ENCODE results near the gene LRRC52. TPM values are rescaled to one million over a fixed set of nuclear protein-coding genes. Genes with fewer than 3 reads are reported as not detected.

The LRRC52 gene
- total RNA-seq, 6 experiments from 2014 or later, result not detected

DNA sequence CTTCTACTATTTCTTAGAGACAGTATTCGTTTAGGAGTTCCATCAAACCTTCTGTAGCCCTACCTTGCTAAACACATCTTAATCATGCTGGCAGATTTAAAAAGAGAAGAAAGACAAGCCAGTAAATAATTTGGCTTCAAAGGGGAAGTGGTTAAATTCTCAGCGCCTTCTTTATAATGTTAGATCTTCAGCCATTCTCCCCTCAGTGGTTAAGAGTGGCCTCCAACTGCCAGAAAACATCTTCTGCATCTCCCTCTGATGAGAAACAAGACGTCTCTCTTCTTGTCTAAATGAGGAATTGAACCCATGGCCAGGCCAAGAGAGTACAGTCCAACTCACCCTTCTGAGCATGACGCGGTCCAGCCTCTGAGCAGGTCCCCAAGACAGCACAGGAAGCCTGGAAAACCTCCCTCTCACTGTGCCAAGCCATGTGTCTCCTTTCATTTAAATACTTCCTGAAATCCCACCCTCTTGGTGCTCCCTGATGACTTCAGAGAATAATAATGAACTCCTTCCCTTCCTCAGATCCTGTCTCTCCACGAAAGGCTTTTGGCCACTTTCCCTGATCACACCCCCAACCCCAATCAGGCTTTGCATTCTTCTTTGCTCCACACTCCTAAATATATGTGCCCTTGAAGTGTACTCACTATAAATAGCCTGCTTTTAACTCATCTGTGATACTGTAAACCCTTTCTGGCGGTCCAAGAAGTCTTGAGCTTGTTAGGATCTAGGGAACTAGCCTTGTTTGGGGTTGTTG, 16.4 kb upstream of the LRRC52 start:
- no peak overlapping the region for H3K4me3 Mint-ChIP-seq
- TF ChIP-seq, protein P1, sequence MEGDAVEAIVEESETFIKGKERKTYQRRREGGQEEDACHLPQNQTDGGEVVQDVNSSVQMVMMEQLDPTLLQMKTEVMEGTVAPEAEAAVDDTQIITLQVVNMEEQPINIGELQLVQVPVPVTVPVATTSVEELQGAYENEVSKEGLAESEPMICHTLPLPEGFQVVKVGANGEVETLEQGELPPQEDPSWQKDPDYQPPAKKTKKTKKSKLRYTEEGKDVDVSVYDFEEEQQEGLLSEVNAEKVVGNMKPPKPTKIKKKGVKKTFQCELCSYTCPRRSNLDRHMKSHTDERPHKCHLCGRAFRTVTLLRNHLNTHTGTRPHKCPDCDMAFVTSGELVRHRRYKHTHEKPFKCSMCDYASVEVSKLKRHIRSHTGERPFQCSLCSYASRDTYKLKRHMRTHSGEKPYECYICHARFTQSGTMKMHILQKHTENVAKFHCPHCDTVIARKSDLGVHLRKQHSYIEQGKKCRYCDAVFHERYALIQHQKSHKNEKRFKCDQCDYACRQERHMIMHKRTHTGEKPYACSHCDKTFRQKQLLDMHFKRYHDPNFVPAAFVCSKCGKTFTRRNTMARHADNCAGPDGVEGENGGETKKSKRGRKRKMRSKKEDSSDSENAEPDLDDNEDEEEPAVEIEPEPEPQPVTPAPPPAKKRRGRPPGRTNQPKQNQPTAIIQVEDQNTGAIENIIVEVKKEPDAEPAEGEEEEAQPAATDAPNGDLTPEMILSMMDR (IDR thresholded peaks at IDR 0.05), result no peak
- DNase-seq, result no peak
- H3K36me3 Mint-ChIP-seq (ENCODE audit: low read depth), result no peaks in the 10 kb centered on the region
- H3K27me3 Mint-ChIP-seq (ENCODE audit: insufficient read depth), result peaks cover 2% of the 10 kb centered on the region; the same call in 1 of the 2 replicates
- peaks cover under 1% of the 10 kb centered on the region; the same call in 1 of the 2 replicates for H3K9me3 Mint-ChIP-seq
- H3K4me1 Mint-ChIP-seq (ENCODE audit: low read depth), result no peaks in the 10 kb centered on the region
- no peak overlapping the region for H3K27ac Mint-ChIP-seq

DNA sequence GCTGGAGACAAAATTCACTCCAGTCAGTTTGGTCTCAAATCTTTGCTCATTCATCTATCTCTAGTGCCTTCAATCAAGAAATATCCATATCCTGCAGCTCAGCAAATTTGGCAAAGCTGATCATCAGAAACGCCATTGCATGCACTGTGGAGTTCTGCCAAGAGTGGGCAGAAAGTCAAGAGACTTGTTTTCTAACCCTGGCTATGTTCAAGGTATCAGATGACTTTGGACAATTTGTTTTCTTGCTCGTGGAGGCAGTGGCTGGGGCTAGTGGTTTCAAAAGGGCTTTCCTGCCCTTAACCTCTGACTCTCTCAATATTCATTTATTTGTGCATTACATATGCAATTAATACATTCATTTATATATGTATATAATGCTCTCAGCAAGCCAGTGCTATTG, 12.8 kb upstream of the LRRC52 start:
- TF ChIP-seq, protein P1 (IDR thresholded peaks at IDR 0.05), result no peak
- H3K36me3 Mint-ChIP-seq (ENCODE audit: low read depth), result no peaks in the 10 kb centered on the region
- peaks cover 2% of the 10 kb centered on the region; the same call in 1 of the 2 replicates for H3K27me3 Mint-ChIP-seq (ENCODE audit: insufficient read depth)
- H3K9me3 Mint-ChIP-seq, result no peaks in the 10 kb centered on the region
- H3K27ac Mint-ChIP-seq, result no peak overlapping the region
- H3K4me1 Mint-ChIP-seq (ENCODE audit: low read depth), result no peaks in the 10 kb centered on the region
- DNase-seq, result no peak
- no peak overlapping the region for H3K4me3 Mint-ChIP-seq

DNA sequence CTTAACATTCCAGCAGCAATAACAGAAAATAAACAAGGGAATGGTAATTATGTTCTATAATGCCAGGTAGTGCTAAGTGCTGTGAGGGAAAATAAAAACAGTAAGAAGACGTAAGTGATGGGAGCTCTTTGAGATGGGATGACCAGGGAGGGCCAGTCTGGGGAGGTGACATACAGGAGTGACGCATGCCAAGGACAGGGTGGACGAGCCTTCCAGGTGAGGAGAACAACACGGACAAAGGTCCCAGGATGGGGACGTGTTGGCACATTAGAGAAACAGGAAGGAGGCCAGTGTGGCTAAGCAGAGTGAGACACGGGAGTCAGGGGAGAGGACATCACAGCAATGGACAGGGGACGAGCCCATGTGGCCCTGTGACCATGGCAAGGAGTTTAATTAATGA, 11.7 kb upstream of the LRRC52 start:
- H3K36me3 Mint-ChIP-seq (ENCODE audit: low read depth), result no peaks in the 10 kb centered on the region
- TF ChIP-seq, protein P1 (IDR thresholded peaks at IDR 0.05), result no peak
- no peak overlapping the region for H3K4me3 Mint-ChIP-seq
- peaks cover 2% of the 10 kb centered on the region for H3K27me3 Mint-ChIP-seq (ENCODE audit: insufficient read depth)
- DNase-seq, result no peak
- no peaks in the 10 kb centered on the region for H3K9me3 Mint-ChIP-seq
- H3K27ac Mint-ChIP-seq, result no peak overlapping the region
- no peaks in the 10 kb centered on the region for H3K4me1 Mint-ChIP-seq (ENCODE audit: low read depth)

DNA sequence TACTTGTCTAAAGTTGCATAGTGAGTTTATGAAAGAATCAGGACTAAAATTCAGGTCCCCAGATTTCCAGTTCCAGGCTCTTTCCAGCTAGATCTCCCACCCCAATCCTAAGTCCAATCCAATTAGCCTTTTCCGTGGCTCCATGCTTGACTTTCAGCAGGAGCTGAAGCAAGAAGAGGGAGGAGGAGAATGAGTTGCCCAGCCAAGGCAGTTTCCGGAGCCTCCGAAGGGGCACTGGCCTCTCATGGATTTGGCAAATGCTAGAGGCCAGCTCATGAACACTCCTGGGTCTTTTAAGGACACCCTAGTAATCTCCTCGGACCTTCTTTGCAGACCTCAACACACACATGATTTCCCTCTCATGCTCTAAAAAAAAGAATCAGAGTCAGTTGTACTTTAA, 10.5 kb upstream of the LRRC52 start:
- peaks cover 7% of the 10 kb centered on the region for H3K27me3 Mint-ChIP-seq (ENCODE audit: insufficient read depth)
- H3K4me1 Mint-ChIP-seq (ENCODE audit: low read depth), result no peaks in the 10 kb centered on the region
- DNase-seq, result no peak
- no peak overlapping the region for H3K4me3 Mint-ChIP-seq
- H3K36me3 Mint-ChIP-seq (ENCODE audit: low read depth), result no peaks in the 10 kb centered on the region
- H3K9me3 Mint-ChIP-seq, result no peaks in the 10 kb centered on the region
- TF ChIP-seq, protein P1 (IDR thresholded peaks at IDR 0.05), result no peak
- H3K27ac Mint-ChIP-seq, result no peak overlapping the region

DNA sequence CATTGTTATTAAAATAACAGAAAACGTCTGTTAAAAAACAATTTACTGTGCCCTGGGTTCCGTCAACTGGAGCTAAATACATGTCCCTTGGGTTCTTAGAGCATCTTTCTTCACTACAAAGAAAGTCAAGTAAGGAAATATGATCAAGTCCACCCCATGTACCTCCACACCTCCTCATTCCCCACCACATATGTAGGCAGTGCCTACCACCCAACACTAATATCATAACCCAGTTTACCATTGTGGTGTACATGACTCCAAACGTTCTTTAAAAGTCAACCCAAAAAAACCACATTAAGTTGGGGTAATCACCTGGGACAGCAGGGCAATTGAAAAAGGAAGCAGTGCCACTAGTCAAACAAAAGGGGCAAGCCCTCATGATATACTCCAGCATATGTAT, 7.8 kb upstream of the LRRC52 start:
- Mint-ChIP-seq H3K4me1 (ENCODE audit: low read depth) (no peaks in the 10 kb centered on the region), H3K27me3 (ENCODE audit: insufficient read depth) (peaks cover 10% of the 10 kb centered on the region), H3K9me3 (no peaks in the 10 kb centered on the region), H3K36me3 (ENCODE audit: low read depth) (no peaks in the 10 kb centered on the region), H3K4me3 (no peak overlapping the region), H3K27ac (no peak overlapping the region)
- TF ChIP-seq, protein P1 (IDR thresholded peaks at IDR 0.05), result no peak
- DNase-seq, result no peak
